HUES64 (cell line): Measurements from ENCODE around the gene AFAP1.

Experiments used
- H3K27ac ChIP-seq: 2 replicates; pipeline ENCODE4 v1.7.0; 2013; ENCODE audit warnings: low read depth, low read length, inconsistent platforms
- H3K27me3 ChIP-seq: 2 replicates; pipeline ENCODE4 v1.6.1; 2013; ENCODE audit warnings: mild to moderate bottlenecking, low read length; ENCODE audit not compliant: insufficient read depth
- H3K36me3 ChIP-seq: 2 replicates; pipeline ENCODE4 v1.6.1; 2013; ENCODE audit warnings: mild to moderate bottlenecking, low read length; ENCODE audit not compliant: insufficient read depth
- H3K4me1 ChIP-seq: 2 replicates; pipeline ENCODE4 v1.6.1; 2013; ENCODE audit warnings: mild to moderate bottlenecking, low read length, moderate library complexity; ENCODE audit not compliant: insufficient read depth
- H3K4me3 ChIP-seq: 2 replicates; pipeline ENCODE4 v1.5.1; 2013; ENCODE audit warnings: mild to moderate bottlenecking, low read length, moderate library complexity
- H3K9ac ChIP-seq: 2 replicates; pipeline ENCODE4 v1.6.1; 2013; ENCODE audit warnings: mild to moderate bottlenecking, low read depth, low read length
- H3K9me3 ChIP-seq: 2 replicates; pipeline ENCODE4 v1.6.1; 2013; ENCODE audit warnings: low read depth, low read length; ENCODE audit not compliant: insufficient read depth
- WGBS: fragments of 150-250, 120-280 bp; methylation state at CpG from one replicate; pipeline ENCODE4 v1.1.7; 2013; ENCODE audit warnings: missing lambda C conversion rate; 5-methylcytosine and 5-hydroxymethylcytosine counted together

AFAP1 gene

DNA sequence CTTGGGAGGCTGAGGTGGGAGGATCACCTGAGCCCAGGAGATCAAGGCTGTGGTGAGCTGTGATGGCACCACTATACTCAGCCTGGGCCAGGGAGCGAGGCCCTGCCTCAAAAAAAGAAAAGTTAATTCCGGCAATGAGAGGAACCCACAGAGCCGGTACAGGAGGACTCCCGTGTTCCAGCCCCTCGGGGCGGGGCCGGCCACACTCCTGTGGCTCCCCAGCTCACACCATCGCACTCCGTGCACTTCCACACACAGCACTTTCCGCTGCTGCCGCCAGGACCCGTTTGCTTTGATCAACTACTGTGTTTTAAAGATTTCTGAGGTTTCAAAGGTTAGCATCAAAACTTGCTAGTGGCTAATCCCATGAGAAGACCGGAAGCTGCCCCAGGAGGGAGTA, 171.7 kb downstream of the AFAP1 start:
- H3K27me3 ChIP-seq, result no peaks in the 10 kb centered on the region
- no peaks in the 10 kb centered on the region for H3K9me3 ChIP-seq
- 92% methylated on average over 13 of the region's 13 CpGs for WGBS
- no peak overlapping the region for H3K9ac ChIP-seq
- no peaks in the 10 kb centered on the region for H3K4me1 ChIP-seq
- H3K4me3 ChIP-seq, result no peak overlapping the region
- no peak overlapping the region for H3K27ac ChIP-seq
- peaks cover 24% of the 10 kb centered on the region; the same call in 1 of the 2 replicates for H3K36me3 ChIP-seq

GRCh38 chr4:7767526-7767925, 172.1 kb downstream of the AFAP1 start:
- Histone ChIP-seq H3K9ac (no peak overlapping the region), H3K9me3 (no peaks in the 10 kb centered on the region), H3K4me1 (no peaks in the 10 kb centered on the region), H3K27me3 (no peaks in the 10 kb centered on the region), H3K4me3 (no peak overlapping the region), H3K27ac (no peak overlapping the region), H3K36me3 (peaks cover 24% of the 10 kb centered on the region; the same call in 1 of the 2 replicates)
- WGBS, result 92% methylated on average over 9 of the region's 9 CpGs

DNA sequence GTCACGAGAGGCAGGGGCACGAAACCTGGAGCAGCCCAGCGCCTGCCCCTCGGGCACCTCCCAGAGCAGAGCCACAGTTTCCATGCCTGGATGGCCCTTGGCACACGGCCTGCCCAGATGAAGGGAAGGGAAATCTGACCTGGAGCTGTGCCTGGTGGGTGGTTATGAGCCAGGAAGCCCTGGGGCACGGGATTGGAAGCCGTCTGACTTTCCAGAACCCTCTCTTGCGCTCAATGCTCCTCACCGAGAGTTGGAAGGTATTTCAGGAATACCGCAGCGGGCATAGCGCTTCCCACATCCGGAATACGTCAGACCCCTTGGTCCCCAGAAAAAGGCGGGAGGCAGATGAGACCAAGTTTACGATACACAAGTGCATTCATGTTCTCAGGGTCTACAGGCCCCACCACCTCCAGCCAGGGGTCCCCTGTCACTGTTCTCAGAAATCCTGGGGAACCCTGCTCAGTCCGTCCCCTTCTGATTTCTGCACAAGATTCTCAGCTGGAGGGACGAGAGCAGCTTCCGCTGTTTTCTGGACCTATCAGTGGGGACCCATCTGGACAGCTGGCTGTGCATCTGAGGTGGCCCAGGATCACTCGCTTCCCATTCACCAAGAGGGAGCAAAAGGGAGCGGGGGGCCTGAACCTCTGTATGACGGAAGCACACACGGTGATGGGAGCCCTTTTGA, 172.9 kb downstream of the AFAP1 start:
- Histone ChIP-seq H3K4me3 (no peak overlapping the region), H3K9me3 (no peaks in the 10 kb centered on the region), H3K27ac (no peak overlapping the region), H3K36me3 (peaks cover 20% of the 10 kb centered on the region; the same call in 1 of the 2 replicates), H3K4me1 (no peaks in the 10 kb centered on the region), H3K27me3 (no peaks in the 10 kb centered on the region), H3K9ac (no peak overlapping the region)
- WGBS, result 96% methylated on average over 23 of the region's 23 CpGs

DNA sequence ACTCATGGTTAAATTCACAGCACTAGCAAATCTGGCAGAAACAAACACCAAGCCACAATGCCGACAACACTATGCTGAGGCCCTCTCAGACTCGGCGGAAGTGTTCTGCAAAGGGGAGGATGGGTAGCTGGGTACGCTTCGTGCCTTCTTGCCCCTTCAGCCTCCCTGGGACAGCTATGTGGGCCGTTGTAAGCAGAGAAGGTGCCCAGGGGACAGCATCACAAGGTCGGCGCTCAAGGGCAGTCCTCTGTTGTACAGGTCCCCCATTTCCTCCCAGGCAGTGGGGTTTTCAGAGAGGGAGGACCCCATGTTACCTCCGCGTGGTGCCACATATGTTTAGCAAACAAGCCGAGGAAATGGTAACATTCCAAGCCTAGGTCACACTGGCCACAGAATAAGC, 173.6 kb downstream of the AFAP1 start:
- Histone ChIP-seq H3K27me3 (no peaks in the 10 kb centered on the region), H3K9me3 (no peaks in the 10 kb centered on the region), H3K27ac (no peak overlapping the region), H3K4me3 (no peak overlapping the region), H3K9ac (no peak overlapping the region), H3K36me3 (peaks cover 21% of the 10 kb centered on the region), H3K4me1 (no peaks in the 10 kb centered on the region)
- WGBS, result 96% methylated on average over 11 of the region's 11 CpGs

DNA sequence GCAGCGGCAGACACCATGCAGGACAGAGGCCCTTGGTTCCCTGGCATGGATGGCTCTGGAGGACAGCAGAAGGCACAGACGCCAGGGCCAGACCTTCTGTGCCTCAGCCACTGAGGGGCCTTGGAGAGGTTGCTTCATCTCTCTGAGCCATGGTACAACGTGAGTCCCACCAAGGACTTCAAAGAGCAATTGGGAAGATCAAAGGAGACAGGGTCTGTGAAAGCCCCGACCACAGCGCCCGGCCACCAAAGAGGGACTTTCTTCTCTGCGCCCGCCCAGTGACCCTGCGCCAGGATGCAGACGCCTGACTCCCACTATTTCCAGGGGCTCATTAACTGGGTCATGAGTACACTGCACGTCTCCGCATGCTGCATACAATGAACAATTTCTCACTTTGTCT, 174.0 kb downstream of the AFAP1 start:
- no peaks in the 10 kb centered on the region for H3K4me1 ChIP-seq
- WGBS, result 96% methylated on average over 12 of the region's 12 CpGs
- no peak overlapping the region for H3K27ac ChIP-seq
- H3K9ac ChIP-seq, result no peak overlapping the region
- H3K4me3 ChIP-seq, result no peak overlapping the region
- peaks cover 24% of the 10 kb centered on the region for H3K36me3 ChIP-seq
- H3K9me3 ChIP-seq, result no peaks in the 10 kb centered on the region
- H3K27me3 ChIP-seq, result no peaks in the 10 kb centered on the region

DNA sequence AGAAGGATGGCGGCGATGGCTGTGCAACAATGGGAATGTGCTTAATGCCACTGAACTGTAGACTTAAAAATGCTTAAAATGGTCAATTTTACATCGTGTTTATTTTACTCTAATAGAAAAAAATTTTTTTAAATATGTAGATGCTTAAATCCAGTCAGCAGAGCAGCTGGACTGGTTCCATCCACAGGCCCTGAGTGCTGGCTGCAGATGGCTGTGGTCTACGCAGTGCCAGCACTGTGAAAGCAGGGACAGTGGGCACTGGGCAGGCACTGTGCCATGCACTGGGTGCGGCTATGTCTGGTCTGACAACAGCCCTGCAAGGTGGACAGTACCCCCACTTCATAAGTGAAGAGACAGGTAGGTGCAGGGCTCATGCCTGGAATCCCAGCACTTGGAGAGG, 175.2 kb downstream of the AFAP1 start:
- no peaks in the 10 kb centered on the region for H3K4me1 ChIP-seq
- no peak overlapping the region for H3K4me3 ChIP-seq
- no peaks in the 10 kb centered on the region for H3K27me3 ChIP-seq
- H3K36me3 ChIP-seq, result peaks cover 29% of the 10 kb centered on the region
- no peak overlapping the region for H3K27ac ChIP-seq
- H3K9ac ChIP-seq, result no peak overlapping the region
- H3K9me3 ChIP-seq, result no peaks in the 10 kb centered on the region
- whole genome bisulfite sequencing, result 92% methylated on average over 5 of the region's 5 CpGs

DNA sequence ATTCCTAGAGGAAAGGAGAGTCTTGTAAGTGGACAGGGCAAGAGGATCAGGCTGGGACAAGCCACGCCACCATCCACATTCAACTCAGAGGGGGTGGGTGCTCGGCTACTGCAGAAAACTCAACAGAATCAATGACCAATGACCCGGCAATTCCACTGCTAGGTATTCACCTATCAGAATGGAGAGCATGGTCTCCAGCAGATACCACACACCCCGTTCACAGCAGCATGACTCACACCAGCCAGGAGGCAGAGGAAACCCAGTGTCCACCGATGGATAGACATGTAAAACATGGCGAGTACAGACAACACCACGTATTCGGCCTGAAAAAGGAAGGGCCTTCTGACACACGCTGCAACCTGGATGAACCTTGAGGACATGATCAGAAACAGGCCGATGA, 175.9 kb downstream of the AFAP1 start:
- no peaks in the 10 kb centered on the region for H3K27me3 ChIP-seq
- WGBS, result 86% methylated on average over 10 of the region's 10 CpGs
- no peaks in the 10 kb centered on the region for H3K9me3 ChIP-seq
- H3K27ac ChIP-seq, result no peak overlapping the region
- H3K36me3 ChIP-seq, result peaks cover 29% of the 10 kb centered on the region
- no peak overlapping the region for H3K4me3 ChIP-seq
- H3K4me1 ChIP-seq, result no peaks in the 10 kb centered on the region
- H3K9ac ChIP-seq, result no peak overlapping the region

DNA sequence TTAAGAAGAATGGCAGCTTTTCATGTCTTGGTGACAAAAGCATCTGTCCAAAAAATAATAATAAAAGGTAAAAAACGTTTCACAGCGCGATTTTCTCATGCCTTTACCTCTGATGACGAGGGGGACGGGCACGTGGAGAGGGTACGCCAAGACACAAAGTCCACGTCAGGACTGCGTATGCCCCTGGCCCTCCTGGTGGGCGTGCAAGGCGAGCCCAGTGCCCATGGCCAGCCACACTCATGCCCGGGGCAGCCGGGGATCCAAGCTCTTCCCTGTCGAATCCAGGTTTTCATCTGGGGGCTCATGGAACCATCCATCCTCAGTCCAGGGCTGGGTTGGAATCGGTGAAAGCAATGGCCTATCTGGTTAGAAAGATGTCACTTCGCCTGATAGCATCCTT, 176.6 kb downstream of the AFAP1 start:
- H3K4me1 ChIP-seq, result no peaks in the 10 kb centered on the region
- H3K36me3 ChIP-seq, result peaks cover 26% of the 10 kb centered on the region
- no peaks in the 10 kb centered on the region for H3K9me3 ChIP-seq
- H3K4me3 ChIP-seq, result no peak overlapping the region
- H3K9ac ChIP-seq, result no peak overlapping the region
- H3K27me3 ChIP-seq, result no peaks in the 10 kb centered on the region
- no peak overlapping the region for H3K27ac ChIP-seq
- WGBS, result 92% methylated on average over 16 of the region's 16 CpGs

DNA sequence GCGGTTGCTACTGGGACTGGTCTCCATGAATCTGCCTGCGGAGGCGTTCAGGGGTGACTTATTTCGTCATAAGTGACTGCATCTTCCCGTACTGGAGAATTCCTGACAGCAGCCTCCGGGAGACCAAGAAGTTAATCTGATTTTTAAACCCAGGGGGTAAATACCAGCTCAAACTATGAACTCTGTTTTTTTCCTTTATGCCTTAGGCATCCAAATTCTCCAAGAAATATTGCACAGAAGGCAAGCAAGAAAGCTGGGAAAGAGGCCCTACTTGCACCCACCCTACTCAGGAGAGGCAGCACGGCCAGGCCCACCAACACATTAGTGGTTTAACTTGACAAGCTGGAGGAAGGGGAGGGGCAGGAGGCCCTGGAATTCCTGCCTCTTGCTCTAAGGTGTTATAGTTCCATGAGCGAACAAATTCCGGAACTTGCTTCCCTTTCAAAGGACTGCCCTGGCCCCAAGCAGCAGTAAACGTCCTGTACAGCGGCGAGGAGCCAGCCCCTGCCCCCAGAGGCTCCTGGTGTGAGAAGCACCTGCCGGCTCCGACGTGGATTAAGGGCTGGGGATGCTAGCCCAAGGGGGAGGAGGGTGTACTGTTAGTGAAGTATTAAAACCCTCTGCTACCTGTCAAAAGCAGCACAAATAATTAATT, 177.2 kb downstream of the AFAP1 start:
- Histone ChIP-seq H3K9me3 (no peaks in the 10 kb centered on the region), H3K27me3 (no peaks in the 10 kb centered on the region), H3K9ac (no peak overlapping the region), H3K4me3 (no peak overlapping the region), H3K4me1 (no peaks in the 10 kb centered on the region), H3K36me3 (peaks cover 26% of the 10 kb centered on the region), H3K27ac (no peak overlapping the region)
- 88% methylated on average over 15 of the region's 15 CpGs for WGBS

DNA sequence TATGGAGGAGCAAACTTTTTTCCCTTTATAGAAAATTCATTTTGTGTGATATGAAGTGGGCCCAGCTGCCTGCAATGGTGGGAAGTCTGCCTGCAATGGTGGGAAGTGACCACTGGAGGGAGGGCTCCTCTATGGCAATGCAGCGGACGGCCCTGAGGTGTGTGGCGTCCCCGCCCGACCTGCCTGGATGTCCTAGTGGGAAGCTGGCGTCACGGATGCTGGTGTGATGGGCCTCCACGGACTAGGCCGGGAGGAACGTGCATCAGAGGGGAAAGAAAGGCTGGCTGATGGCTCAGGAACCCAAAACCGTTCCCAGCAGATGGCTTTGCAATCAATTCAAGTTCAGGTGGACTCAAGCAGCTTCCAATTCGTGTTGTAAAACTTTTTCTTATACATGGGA, 177.9 kb downstream of the AFAP1 start:
- Histone ChIP-seq H3K9me3 (no peaks in the 10 kb centered on the region), H3K9ac (no peak overlapping the region), H3K36me3 (peaks cover 20% of the 10 kb centered on the region), H3K27ac (no peak overlapping the region), H3K27me3 (no peaks in the 10 kb centered on the region), H3K4me1 (no peaks in the 10 kb centered on the region), H3K4me3 (no peak overlapping the region)
- 60% methylated on average over 12 of the region's 12 CpGs for WGBS

DNA sequence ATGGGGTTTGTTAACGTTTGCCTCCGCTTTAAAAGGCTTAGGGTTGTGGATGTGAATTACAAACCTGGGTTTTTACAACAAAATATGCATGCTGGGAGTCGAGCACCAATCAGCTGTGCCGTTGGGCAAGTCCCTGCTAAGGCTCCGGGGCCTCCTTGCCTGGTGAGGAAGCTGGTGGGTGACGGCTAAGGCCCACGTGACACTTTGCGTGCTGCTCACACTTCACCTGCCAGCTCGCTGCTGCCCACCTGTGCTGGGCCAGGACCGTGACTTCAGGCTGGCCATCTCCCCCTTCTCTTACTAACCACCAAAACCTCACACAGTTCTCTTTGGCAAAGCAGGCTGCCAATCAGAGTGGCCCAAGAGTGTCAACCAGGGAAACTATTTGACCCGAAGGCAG, 178.3 kb downstream of the AFAP1 start:
- H3K4me1 ChIP-seq, result no peaks in the 10 kb centered on the region
- peaks cover 18% of the 10 kb centered on the region for H3K36me3 ChIP-seq
- no peaks in the 10 kb centered on the region for H3K9me3 ChIP-seq
- H3K27me3 ChIP-seq, result no peaks in the 10 kb centered on the region
- H3K27ac ChIP-seq, result no peak overlapping the region
- no peak overlapping the region for H3K4me3 ChIP-seq
- H3K9ac ChIP-seq, result no peak overlapping the region
- 87% methylated on average over 11 of the region's 11 CpGs for WGBS
